GM18505 (cell line): ENCODE measurements around the gene TUBE1.

ENCODE experiments used
- ATAC-seq: cut with Tn5 transposase; IDR thresholded peaks from one replicate; pipeline ENCODE4 v1.9.1; 2021; ENCODE audit not compliant: unreplicated experiment
- POLR2A ChIP-seq: IDR thresholded peaks from 4 replicates; pipeline ENCODE4 v1.6.1; 2011; ENCODE audit warnings: borderline replicate concordance; ENCODE audit not compliant: insufficient read depth, insufficient read length; ENCODE audit errors: extremely low read depth

TUBE1 gene

GRCh38 chr6:112036088-112036637, 51.1 kb downstream of the TUBE1 start:
- ATAC-seq: no peak
- no peak for TF ChIP-seq POLR2A

GRCh38 chr6:112034616-112034995, 52.7 kb downstream of the TUBE1 start:
- ATAC-seq: no peak
- no peak for TF ChIP-seq POLR2A

GRCh38 chr6:112033791-112034615, 53.3 kb downstream of the TUBE1 start:
- no peak for TF ChIP-seq POLR2A
- no peak for ATAC-seq

DNA sequence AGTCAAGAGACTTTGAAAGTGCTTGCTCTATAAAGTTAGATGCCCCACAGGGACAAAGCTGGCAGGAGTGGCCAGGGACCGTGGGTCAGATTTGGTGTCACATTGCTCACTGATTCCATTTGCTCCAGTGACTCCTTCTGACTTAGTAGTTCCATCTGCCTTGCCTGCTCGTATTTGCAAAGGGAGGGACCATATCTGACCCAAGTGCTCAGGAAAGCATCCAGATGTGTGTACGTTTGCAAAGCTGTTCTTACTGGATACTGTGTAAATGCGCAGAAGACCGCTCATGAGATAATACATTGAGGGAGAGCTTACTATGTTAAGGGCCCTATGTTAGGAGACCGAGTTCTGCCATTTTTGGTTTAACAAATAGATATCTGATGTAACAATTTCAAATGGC, 54.6 kb downstream of the TUBE1 start:
- no peak for TF ChIP-seq POLR2A
- no peak for ATAC-seq

- TF ChIP-seq POLR2A: no peak
- ATAC-seq: no peak
Observed at GRCh38 chr6:112031960-112032359, 55.3 kb downstream of the TUBE1 start.

- no peak for ATAC-seq
- no peak for TF ChIP-seq POLR2A
Observed at GRCh38 chr6:112030961-112031660, 56.2 kb downstream of the TUBE1 start.

- no peak for ATAC-seq
- no peak for TF ChIP-seq POLR2A
Observed at GRCh38 chr6:112030206-112030960, 56.9 kb downstream of the TUBE1 start.

GRCh38 chr6:112029045-112029822, 58.0 kb downstream of the TUBE1 start:
- ATAC-seq: no peak
- no peak for TF ChIP-seq POLR2A

- peak; percentile 55 for ATAC-seq
Observed at GRCh38 chr6:112027942-112028674, 59.2 kb downstream of the TUBE1 start.

GRCh38 chr6:112026933-112027332, 60.3 kb downstream of the TUBE1 start:
- no peak for TF ChIP-seq POLR2A
- ATAC-seq: no peak

More at GRCh38 chr6:112027942-112028674, 59.2 kb downstream of the TUBE1 start:
- no peak for TF ChIP-seq POLR2A

- ATAC-seq: no peak
- no peak for TF ChIP-seq POLR2A
Observed at GRCh38 chr6:112024464-112024863, 62.8 kb downstream of the TUBE1 start.

DNA sequence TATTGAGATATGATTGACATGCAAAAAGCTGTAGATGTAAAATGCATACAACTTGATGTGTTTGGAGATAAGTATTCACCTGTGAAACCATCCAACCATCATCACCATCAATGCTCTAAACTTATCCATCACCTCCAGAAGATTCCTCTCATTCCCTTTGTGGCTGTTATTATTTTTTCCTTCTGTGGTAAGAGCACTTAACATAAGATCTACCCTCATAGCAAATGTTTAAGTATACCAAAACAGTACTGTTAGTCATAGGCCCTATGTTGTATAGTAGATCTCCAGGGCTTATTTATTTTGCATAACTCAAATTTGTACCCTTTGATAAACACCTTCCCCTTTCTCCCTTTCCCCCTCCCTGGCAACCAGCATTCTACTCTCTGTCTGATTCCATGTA, 64.5 kb downstream of the TUBE1 start:
- no peak for TF ChIP-seq POLR2A
- no peak for ATAC-seq
